ENCODE measurements around the gene HDAC9. TPM values are rescaled to one million over a fixed set of nuclear protein-coding genes. Genes with fewer than 3 reads are reported as not detected.

The HDAC9 gene
- total RNA-seq, 1 donor from 2014 or later = 3.6 TPM

GRCh38 chr7:18530224-18531179, 35.0 kb downstream of the HDAC9 start:
- H3K36me3 Mint-ChIP-seq (ENCODE audit: insufficient read depth) = no peaks in the 10 kb centered on the region
- TF ChIP-seq, protein P1, sequence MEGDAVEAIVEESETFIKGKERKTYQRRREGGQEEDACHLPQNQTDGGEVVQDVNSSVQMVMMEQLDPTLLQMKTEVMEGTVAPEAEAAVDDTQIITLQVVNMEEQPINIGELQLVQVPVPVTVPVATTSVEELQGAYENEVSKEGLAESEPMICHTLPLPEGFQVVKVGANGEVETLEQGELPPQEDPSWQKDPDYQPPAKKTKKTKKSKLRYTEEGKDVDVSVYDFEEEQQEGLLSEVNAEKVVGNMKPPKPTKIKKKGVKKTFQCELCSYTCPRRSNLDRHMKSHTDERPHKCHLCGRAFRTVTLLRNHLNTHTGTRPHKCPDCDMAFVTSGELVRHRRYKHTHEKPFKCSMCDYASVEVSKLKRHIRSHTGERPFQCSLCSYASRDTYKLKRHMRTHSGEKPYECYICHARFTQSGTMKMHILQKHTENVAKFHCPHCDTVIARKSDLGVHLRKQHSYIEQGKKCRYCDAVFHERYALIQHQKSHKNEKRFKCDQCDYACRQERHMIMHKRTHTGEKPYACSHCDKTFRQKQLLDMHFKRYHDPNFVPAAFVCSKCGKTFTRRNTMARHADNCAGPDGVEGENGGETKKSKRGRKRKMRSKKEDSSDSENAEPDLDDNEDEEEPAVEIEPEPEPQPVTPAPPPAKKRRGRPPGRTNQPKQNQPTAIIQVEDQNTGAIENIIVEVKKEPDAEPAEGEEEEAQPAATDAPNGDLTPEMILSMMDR (IDR thresholded peaks at IDR 0.05; ENCODE audit: unreplicated experiment) = no peak
- no peak overlapping the region for H3K4me3 Mint-ChIP-seq (ENCODE audit: low read depth)
- H3K4me1 Mint-ChIP-seq (ENCODE audit: low read depth) = no peaks in the 10 kb centered on the region
- no peak overlapping the region for H3K27ac Mint-ChIP-seq
- H3K27me3 Mint-ChIP-seq = no peaks in the 10 kb centered on the region
- H3K9me3 Mint-ChIP-seq (ENCODE audit: low read depth) = no peaks in the 10 kb centered on the region
- DNase-seq (ENCODE audit: low spot score, unreplicated experiment) = no peak

DNA sequence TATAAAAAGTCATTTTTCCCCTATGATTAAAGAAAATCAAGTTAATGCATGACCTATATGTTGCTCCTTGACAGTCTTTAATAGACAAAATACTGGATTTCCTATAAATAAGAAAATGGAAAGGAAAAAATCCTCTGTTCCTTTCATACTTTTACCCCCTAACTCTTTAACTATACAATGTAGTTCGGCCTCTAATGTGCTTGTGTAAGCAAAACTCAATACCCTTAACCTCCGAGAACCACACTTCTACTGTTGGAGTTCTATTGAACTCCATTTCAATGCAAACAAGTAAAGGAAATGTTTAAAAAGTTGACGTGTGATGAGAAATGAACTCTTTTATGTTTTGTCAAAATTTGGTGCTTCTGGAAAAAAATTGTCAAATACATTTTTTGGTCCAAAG, 36.0 kb downstream of the HDAC9 start:
- no peak overlapping the region for H3K27ac Mint-ChIP-seq
- H3K4me1 Mint-ChIP-seq (ENCODE audit: low read depth) = no peaks in the 10 kb centered on the region
- no peaks in the 10 kb centered on the region for H3K27me3 Mint-ChIP-seq
- no peaks in the 10 kb centered on the region for H3K9me3 Mint-ChIP-seq (ENCODE audit: low read depth)
- TF ChIP-seq, protein P1 (IDR thresholded peaks at IDR 0.05; ENCODE audit: unreplicated experiment) = no peak
- no peak overlapping the region for H3K4me3 Mint-ChIP-seq (ENCODE audit: low read depth)
- no peak for DNase-seq (ENCODE audit: low spot score, unreplicated experiment)
- no peaks in the 10 kb centered on the region for H3K36me3 Mint-ChIP-seq (ENCODE audit: insufficient read depth)

- Mint-ChIP-seq H3K9me3 (ENCODE audit: low read depth) (no peaks in the 10 kb centered on the region), H3K4me3 (ENCODE audit: low read depth) (no peak overlapping the region), H3K4me1 (ENCODE audit: low read depth) (no peaks in the 10 kb centered on the region), H3K36me3 (ENCODE audit: insufficient read depth) (no peaks in the 10 kb centered on the region), H3K27me3 (no peaks in the 10 kb centered on the region), H3K27ac (no peak overlapping the region)
- DNase-seq (ENCODE audit: low spot score, unreplicated experiment) = no peak
- TF ChIP-seq, protein P1 (IDR thresholded peaks at IDR 0.05; ENCODE audit: unreplicated experiment) = no peak
These were observed 37.3 kb downstream of the HDAC9 start for GRCh38 chr7:18532813-18533212.

DNA sequence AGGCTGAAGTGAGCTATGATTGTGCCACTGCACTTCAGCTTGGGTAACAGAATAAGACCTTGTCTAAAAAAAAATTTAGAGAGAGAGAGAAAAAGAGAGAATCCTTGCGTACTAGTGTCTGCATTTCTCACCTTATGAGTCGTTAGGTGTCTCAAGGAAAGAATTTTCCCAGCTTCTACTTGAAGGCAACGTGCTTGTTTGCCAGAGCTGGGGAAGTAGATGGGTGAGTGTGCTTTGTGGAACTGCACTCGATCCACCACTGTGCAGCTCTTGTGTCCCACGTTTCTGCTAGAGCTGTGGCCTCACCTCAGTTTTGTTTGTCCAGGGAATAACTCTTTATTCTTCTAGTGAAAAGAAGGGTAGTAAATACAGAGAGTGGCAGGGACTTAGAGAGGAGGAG, 38.9 kb downstream of the HDAC9 start:
- Mint-ChIP-seq H3K27me3 (no peaks in the 10 kb centered on the region), H3K27ac (no peak overlapping the region), H3K4me1 (ENCODE audit: low read depth) (no peaks in the 10 kb centered on the region), H3K36me3 (ENCODE audit: insufficient read depth) (no peaks in the 10 kb centered on the region), H3K4me3 (ENCODE audit: low read depth) (no peak overlapping the region), H3K9me3 (ENCODE audit: low read depth) (no peaks in the 10 kb centered on the region)
- TF ChIP-seq, protein P1 (IDR thresholded peaks at IDR 0.05; ENCODE audit: unreplicated experiment) = no peak
- no peak for DNase-seq (ENCODE audit: low spot score, unreplicated experiment)

- H3K27ac Mint-ChIP-seq = no peak overlapping the region
- TF ChIP-seq, protein P1 (IDR thresholded peaks at IDR 0.05; ENCODE audit: unreplicated experiment) = no peak
- no peak for DNase-seq (ENCODE audit: low spot score, unreplicated experiment)
- H3K27me3 Mint-ChIP-seq = no peaks in the 10 kb centered on the region
- no peaks in the 10 kb centered on the region for H3K36me3 Mint-ChIP-seq (ENCODE audit: insufficient read depth)
- no peak overlapping the region for H3K4me3 Mint-ChIP-seq (ENCODE audit: low read depth)
- H3K4me1 Mint-ChIP-seq (ENCODE audit: low read depth) = no peaks in the 10 kb centered on the region
- H3K9me3 Mint-ChIP-seq (ENCODE audit: low read depth) = no peaks in the 10 kb centered on the region
These were observed 40.4 kb downstream of the HDAC9 start for GRCh38 chr7:18535810-18536415.

All from progenitor cell of endocrine pancreas (in vitro differentiated cells).